Epithelial cell of esophagus (primary cell): ENCODE data around the gene CNTRL.

Source experiments
- DNase-seq: peaks from one replicate; pipeline ENCODE4 v3.0.0; 2010; ENCODE audit warnings: low read depth
- H3K4me3 ChIP-seq: 2 replicates; pipeline ENCODE4 v1.5.1; 2011; ENCODE audit warnings: mild to moderate bottlenecking, low read length, control low read depth
- CTCF ChIP-seq: IDR thresholded peaks from 2 replicates; pipeline ENCODE4 v1.5.1; 2011; ENCODE audit warnings: low read depth, mild to moderate bottlenecking, low read length, control low read depth, inconsistent platforms; ENCODE audit not compliant: insufficient read depth; ENCODE audit errors: missing control alignments

Gene CNTRL

GRCh38 chr9:121204611-121205010, 129.9 kb downstream of the CNTRL start:
- no peak for TF ChIP-seq CTCF
- H3K4me3 ChIP-seq: no peak overlapping the region
- no peak for DNase-seq

- no peak for TF ChIP-seq CTCF
- no peak overlapping the region for H3K4me3 ChIP-seq
- DNase-seq: no peak
Measured at GRCh38 chr9:121206516-121207370, 132.0 kb downstream of the CNTRL start.

GRCh38 chr9:121207371-121207940, 132.7 kb downstream of the CNTRL start:
- H3K4me3 ChIP-seq: no peak overlapping the region
- DNase-seq: no peak
- no peak for TF ChIP-seq CTCF

GRCh38 chr9:121210536-121210935, 135.8 kb downstream of the CNTRL start:
- no peak for TF ChIP-seq CTCF
- no peak overlapping the region for H3K4me3 ChIP-seq
- DNase-seq: no peak

GRCh38 chr9:121213136-121213806, 138.5 kb downstream of the CNTRL start:
- peak; percentile 99 for TF ChIP-seq CTCF
- no peak overlapping the region for H3K4me3 ChIP-seq
- DNase-seq: peak; percentile 89

- no peak for TF ChIP-seq CTCF
- DNase-seq: no peak
Measured at GRCh38 chr9:121214005-121214404, 139.2 kb downstream of the CNTRL start.

More at GRCh38 chr9:121214005-121214404, 139.2 kb downstream of the CNTRL start:
- no peak overlapping the region for H3K4me3 ChIP-seq
